Stimulated activated CD4-positive, alpha-beta T cell treated with anti-CD3 and anti-CD28 coated beads, Interleukin-12 subunit alpha, Interleukin-12 subunit beta, amount 100 ng/mL, for 48 hours (primary cell): ENCODE data around the gene FBLN2.

Experiments
- DNase-seq, 3 donors: peaks; one replicate each; pipeline ENCODE4 v3.0.0-alpha.2; 2020; ENCODE audit warnings: low read depth in 2 of 3, low spot score in 1 of 3

FBLN2 gene

GRCh38 chr3:13579063-13579462 is 30.1 kb downstream of the FBLN2 start:
- no peak for DNase-seq

GRCh38 chr3:13580256-13581023 is 31.5 kb downstream of the FBLN2 start:
- no peak for DNase-seq

GRCh38 chr3:13581485-13582365 is 32.8 kb downstream of the FBLN2 start:
- DNase-seq = no peak

- DNase-seq = no peak
Observed at GRCh38 chr3:13582366-13583250, 33.7 kb downstream of the FBLN2 start.

GRCh38 chr3:13583251-13584180 is 34.6 kb downstream of the FBLN2 start:
- DNase-seq = no peak

GRCh38 chr3:13584427-13584891 is 35.5 kb downstream of the FBLN2 start:
- DNase-seq = no peak

GRCh38 chr3:13584901-13585300 is 36.0 kb downstream of the FBLN2 start:
- DNase-seq = no peak

DNA sequence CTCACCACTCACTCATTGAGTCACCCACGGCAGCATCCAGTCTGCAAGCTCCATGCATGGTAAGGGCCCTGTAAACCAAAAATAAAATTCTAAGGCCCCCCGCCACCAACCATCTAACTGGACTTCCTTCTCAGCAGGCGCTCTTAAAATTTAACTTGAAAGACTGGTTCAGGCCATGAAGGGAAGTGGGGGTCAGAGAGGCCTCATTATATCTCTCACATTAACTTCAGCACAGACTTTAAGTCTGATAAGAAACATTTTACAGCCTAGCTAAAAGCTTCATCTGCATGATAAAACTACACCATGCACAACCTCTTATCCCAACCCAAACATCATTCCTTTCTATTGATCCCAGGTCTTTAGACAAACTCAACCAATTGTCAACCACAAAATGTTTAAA is 38.5 kb downstream of the FBLN2 start:
- DNase-seq = no peak

GRCh38 chr3:13588221-13588701 is 39.3 kb downstream of the FBLN2 start:
- DNase-seq = no peak

DNA sequence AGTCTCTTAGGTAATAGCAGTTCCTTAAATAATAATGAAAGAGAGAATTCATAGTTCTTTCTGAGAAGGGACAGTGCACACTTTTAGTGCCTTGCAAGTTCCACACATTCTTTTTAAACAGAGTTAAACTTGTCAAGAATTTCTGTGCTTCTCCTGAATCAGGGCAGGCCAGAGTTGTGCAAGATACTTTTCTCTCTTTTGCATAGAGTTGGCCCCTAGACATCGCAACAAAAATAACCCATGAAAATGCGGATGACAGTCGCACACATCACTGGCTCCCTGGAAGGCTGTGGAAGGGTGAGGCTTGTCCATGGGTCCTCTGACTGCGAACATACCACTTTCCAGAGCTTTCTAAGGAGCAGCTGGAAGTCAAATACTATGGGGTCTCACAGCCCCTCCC is 40.1 kb downstream of the FBLN2 start:
- no peak for DNase-seq

DNA sequence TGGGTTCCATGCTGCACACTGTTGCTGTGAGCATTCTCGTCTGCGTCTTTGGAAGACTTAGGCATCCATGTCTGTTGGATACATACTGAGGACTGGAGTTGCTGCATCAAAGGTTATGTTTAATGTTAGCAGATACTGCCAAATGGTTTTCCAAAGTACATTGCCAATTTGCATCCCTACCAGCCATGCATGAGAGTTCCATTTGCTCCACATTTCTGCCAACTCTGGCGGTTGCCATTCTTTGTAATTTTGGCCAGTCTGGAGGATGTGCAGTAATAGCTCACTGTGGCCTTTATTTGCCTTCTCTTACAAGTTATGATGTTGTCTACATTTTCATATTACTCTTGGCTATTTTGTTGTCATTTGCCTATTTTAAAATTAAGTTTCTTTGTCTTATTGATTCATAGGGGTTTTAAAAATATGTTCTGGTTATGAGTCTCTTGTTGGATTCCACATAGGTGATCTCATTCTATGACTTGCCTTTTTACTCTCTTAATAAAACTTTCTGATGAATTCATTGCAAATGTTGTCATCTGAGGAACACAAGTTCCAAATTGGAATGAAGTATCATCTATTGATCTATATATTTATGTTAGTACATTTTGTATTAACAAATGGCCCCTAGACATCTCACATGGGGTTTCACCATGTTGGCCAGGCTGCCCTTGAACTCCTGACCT is 42.1 kb downstream of the FBLN2 start:
- DNase-seq = no peak

GRCh38 chr3:13593615-13594014 is 44.7 kb downstream of the FBLN2 start:
- no peak for DNase-seq

DNA sequence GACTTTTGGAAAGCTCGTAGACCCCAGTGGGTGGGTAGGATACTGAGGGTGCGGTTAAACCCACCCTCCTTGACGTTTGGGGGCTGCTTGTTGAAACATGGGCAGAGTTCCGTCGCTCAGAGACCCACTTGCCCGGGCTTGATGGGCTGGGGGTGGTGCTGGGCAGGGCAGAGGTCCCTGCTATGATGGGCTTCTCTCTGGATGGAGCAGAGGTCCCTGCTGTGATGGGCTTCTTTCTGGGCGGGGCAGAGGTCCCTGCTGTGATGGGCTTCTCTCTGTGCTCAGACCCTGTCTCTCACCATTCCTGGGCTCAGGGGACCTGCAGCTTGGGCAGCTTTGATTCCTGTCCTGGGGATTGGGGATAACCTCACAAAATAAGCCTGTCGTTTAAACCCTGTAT is 45.2 kb downstream of the FBLN2 start:
- no peak for DNase-seq

- no peak for DNase-seq
Observed at GRCh38 chr3:13594991-13595421, 46.1 kb downstream of the FBLN2 start.

DNA sequence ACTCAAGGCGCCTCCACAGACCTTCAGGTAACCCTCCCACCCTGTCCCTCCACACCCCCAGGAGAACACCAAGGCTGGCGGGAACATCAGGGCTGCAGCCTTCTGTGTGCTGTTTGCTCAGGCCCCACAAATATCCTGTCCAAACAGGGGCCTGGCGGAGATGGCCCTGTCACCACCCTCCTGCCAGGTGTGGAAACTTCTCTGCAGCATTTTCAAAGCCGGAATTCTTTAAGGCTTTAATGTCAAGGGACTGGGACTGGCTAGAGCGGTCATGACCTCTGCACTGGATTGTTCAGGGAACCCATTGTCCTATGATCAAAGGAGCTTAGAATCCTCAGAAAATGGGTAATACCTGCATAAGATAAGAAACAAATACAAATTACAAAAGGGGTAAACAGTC is 46.6 kb downstream of the FBLN2 start:
- no peak for DNase-seq

DNA sequence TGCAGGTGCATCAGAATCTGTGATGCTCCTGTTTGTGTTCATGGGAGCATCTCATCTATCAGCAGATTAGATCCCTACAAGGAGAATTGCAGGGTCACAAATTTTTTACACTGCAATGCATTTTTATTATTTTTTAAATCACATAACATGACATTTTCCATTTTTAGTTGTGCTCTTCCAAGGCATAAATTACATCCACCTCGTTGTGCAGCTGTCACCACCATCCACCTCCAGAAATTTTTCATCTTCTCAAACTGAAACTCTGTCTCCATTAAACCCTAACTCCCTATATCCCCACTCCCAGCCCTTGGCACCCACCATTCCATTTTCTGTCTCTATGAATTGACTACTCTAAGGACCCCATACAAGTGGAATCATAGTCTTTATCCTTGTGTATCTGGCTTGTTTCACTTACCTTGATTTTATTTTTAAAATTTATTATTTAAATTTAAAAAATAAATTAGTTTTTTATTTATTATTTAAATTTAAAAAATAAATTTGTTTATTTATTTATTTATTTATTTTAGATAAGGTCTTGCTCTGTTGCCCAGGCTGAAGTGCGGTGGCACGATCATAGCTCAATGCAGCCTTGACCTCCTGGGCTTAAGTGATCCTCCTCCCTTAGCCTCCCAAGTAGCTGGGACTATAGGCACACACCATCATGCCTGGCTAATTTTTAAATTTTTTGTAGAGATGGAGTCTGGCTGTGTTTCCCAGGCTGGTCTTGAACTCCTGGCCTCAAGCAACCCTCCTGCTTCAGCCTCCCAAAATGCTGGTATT is 47.7 kb downstream of the FBLN2 start:
- DNase-seq = no peak

GRCh38 chr3:13597661-13598060 is 48.7 kb downstream of the FBLN2 start:
- DNase-seq = no peak

DNA sequence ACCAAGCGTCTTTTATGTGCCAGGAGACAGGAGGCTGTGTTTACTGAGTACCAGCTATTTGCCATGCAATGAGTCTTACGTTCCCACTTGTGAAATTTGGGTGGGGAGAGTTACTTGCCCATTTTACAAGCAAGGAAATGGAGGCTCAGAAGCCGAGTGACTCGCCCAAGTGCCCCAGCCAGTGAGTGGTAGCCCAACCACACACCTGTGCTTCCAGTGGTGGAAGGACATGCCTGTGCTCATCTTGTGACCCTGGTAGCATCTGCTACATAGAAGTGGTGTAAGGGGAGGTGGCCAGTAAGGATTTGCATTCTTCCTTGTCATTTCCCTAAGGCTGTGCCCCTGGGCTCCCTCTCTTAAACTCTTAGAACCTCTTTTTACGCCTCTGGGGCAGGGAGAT is 49.3 kb downstream of the FBLN2 start:
- no peak for DNase-seq
